Measurements from ENCODE around the gene ACYP2.

The ACYP2 gene

DNA sequence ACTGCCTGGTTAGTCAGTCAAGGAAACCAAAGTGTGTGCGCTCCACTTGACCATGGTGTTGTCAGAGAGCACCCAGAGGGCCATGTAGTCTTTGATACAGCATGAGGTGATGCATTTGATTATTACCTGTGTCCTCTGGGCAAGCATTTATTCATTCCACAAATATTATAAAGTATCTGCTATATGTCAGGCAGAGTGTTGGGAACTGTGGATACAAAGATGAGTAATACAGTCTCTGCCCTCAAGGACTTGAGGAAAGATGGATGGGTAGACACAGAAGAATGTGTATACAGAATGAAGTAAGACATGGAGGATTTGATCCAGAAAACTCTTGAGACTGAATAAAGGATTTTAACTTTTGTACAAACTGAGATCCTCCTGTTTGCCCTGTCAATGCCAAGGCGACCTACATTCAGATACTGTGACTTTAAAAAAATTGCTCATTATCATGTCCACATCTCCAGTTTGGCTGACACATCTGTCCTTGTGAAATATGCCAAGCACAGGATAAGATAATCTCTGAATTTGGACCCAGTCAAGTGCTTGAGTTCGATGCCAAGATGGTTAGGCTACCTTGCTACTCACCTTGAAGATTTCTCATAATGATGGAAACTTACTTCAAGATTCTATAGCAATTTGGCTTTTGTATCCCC, 50.8 kb downstream of the ACYP2 start:
- Histone ChIP-seq H3K9ac (ENCODE audit: low read length) (no peak overlapping the region), H3K36me3 (ENCODE audit: insufficient read depth, low read length) (no peaks in the 10 kb centered on the region), H3K4me1 (ENCODE audit: insufficient read depth, low read length) (peaks cover 6% of the 10 kb centered on the region), H3K9me3 (ENCODE audit: low read length) (no peaks in the 10 kb centered on the region), H3K4me3 (ENCODE audit: low read depth in 1 of 2, low read length in 2 of 2) (no peak overlapping the region), H3K27ac (ENCODE audit: low read depth, low read length) (no peak overlapping the region), H3K27me3 (ENCODE audit: control insufficient read depth in 1 of 2, insufficient read depth in 2 of 2, low read length in 2 of 2) (no peaks in the 10 kb centered on the region)

DNA sequence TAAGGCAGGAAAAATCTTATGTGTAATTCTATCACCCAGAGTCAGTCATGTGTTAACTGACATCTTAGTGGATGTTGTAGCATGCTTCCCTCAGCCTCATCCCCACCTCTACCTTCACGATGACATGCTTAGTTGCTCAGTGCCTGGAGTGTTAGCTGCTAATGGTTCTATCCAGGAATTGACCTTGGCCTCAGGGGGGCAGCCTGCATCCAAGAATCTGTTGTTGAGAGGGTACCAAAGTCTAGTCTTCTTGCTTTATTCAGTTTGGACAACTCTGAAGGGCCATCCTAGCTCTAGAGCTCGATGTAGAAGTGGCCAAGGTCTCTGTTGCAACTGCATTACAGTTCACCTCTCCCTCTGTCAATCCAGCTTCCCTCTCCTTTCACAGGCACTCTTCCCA, 61.2 kb downstream of the ACYP2 start:
- H3K9ac ChIP-seq (ENCODE audit: low read length), result no peak overlapping the region
- H3K4me1 ChIP-seq (ENCODE audit: insufficient read depth, low read length), result no peaks in the 10 kb centered on the region
- H3K9me3 ChIP-seq (ENCODE audit: low read length), result no peaks in the 10 kb centered on the region
- H3K27ac ChIP-seq (ENCODE audit: low read depth, low read length), result no peak overlapping the region
- H3K27me3 ChIP-seq (ENCODE audit: control insufficient read depth in 1 of 2, insufficient read depth in 2 of 2, low read length in 2 of 2), result no peaks in the 10 kb centered on the region
- H3K36me3 ChIP-seq (ENCODE audit: insufficient read depth, low read length), result no peaks in the 10 kb centered on the region
- no peak overlapping the region for H3K4me3 ChIP-seq (ENCODE audit: low read depth in 1 of 2, low read length in 2 of 2)

DNA sequence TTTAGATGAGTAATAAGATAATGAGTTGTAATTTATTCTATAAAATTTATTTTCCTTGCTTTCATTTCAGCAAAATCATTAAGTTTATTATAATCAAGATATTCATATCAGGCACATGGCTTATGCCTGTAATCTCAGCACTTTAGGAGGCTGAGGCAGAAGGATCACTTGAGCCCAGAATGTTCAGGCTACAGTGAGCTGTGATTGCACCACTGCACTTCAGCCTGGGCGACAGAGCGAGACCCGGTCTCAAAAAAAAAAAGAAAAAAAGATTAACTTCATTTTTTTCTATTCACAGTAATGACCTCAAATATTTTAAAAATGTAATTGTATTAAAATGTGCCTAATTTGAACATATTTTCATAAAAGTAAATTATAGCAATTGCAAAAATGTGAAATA, 67.9 kb downstream of the ACYP2 start:
- no peaks in the 10 kb centered on the region for H3K27me3 ChIP-seq (ENCODE audit: control insufficient read depth in 1 of 2, insufficient read depth in 2 of 2, low read length in 2 of 2)
- H3K4me3 ChIP-seq (ENCODE audit: low read depth in 1 of 2, low read length in 2 of 2), result no peak overlapping the region
- H3K36me3 ChIP-seq (ENCODE audit: insufficient read depth, low read length), result no peaks in the 10 kb centered on the region

DNA sequence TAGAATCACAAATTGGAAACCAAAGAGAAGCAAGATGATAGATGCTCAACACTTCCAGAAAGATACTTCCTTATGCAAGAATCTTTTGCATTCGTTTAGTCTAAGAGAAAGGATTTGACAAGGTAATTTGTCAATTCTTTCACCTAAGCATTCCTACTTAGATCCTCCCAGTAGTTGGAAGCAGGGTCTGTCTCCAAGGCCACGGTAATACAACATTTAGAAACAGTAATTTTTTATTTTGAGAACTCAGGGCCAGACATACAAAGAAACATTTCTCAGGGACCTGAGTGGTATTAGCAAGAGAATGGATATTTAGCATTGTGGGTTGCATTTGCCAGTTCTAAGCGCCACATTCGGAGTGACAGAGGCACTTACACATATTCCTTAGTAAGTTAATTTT, 68.6 kb downstream of the ACYP2 start:
- Histone ChIP-seq H3K36me3 (ENCODE audit: insufficient read depth, low read length) (no peaks in the 10 kb centered on the region), H3K9me3 (ENCODE audit: low read length) (no peaks in the 10 kb centered on the region), H3K27ac (ENCODE audit: low read depth, low read length) (no peak overlapping the region), H3K4me1 (ENCODE audit: insufficient read depth, low read length) (no peaks in the 10 kb centered on the region), H3K9ac (ENCODE audit: low read length) (no peak overlapping the region), H3K4me3 (ENCODE audit: low read depth in 1 of 2, low read length in 2 of 2) (no peak overlapping the region), H3K27me3 (ENCODE audit: control insufficient read depth in 1 of 2, insufficient read depth in 2 of 2, low read length in 2 of 2) (no peaks in the 10 kb centered on the region)

More for the DNA sequence above, 67.9 kb downstream of the ACYP2 start:
- Histone ChIP-seq H3K4me1 (ENCODE audit: insufficient read depth, low read length) (no peaks in the 10 kb centered on the region), H3K9ac (ENCODE audit: low read length) (no peak overlapping the region), H3K9me3 (ENCODE audit: low read length) (no peaks in the 10 kb centered on the region), H3K27ac (ENCODE audit: low read depth, low read length) (no peak overlapping the region)

DNA sequence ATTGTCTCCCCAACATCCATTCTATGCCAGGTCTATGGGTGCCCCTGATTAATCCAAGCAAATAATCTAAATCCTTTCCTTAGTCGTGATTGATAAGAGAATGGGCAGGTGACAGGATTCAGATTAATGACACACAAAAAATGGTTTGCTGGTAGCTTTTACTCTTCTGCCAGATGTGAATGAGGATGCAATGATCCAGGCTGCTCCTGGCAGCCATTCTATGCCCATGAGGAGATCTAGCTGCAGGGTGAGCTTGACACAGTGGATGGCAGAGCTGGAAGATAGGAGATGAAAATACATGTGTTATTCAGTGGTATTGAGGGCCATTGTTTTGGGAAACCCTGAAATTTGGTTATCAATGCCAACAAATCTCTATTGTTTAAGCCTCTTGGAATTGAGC, 69.7 kb downstream of the ACYP2 start:
- H3K9ac ChIP-seq (ENCODE audit: low read length), result no peak overlapping the region
- H3K27me3 ChIP-seq (ENCODE audit: control insufficient read depth in 1 of 2, insufficient read depth in 2 of 2, low read length in 2 of 2), result no peaks in the 10 kb centered on the region
- no peaks in the 10 kb centered on the region for H3K9me3 ChIP-seq (ENCODE audit: low read length)
- H3K36me3 ChIP-seq (ENCODE audit: insufficient read depth, low read length), result no peaks in the 10 kb centered on the region
- H3K27ac ChIP-seq (ENCODE audit: low read depth, low read length), result no peak overlapping the region
- H3K4me3 ChIP-seq (ENCODE audit: low read depth in 1 of 2, low read length in 2 of 2), result no peak overlapping the region
- H3K4me1 ChIP-seq (ENCODE audit: insufficient read depth, low read length), result no peaks in the 10 kb centered on the region

DNA sequence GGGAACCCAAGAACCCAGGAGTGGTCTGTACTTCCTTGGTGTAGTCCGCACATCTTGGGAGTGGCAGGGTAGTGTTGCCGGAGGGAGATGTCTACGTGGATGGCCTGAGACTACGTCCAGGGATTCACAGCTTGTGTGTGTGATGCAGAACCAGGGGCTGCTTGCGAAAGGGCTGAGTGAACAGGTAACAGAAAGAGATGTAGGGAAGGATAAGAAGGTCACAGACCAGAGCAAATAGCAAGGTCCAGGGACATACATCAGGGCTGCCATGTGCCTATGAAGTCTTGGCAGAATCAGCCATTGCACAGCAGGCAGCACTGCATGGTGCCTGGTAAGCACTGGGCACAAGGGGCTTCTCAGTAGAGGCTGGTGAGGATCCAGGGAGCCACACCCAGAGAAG, 71.9 kb downstream of the ACYP2 start:
- Histone ChIP-seq H3K27me3 (ENCODE audit: control insufficient read depth in 1 of 2, insufficient read depth in 2 of 2, low read length in 2 of 2) (no peaks in the 10 kb centered on the region), H3K36me3 (ENCODE audit: insufficient read depth, low read length) (no peaks in the 10 kb centered on the region), H3K4me3 (ENCODE audit: low read depth in 1 of 2, low read length in 2 of 2) (no peak overlapping the region), H3K27ac (ENCODE audit: low read depth, low read length) (no peak overlapping the region), H3K9ac (ENCODE audit: low read length) (no peak overlapping the region), H3K4me1 (ENCODE audit: insufficient read depth, low read length) (no peaks in the 10 kb centered on the region), H3K9me3 (ENCODE audit: low read length) (no peaks in the 10 kb centered on the region)

DNA sequence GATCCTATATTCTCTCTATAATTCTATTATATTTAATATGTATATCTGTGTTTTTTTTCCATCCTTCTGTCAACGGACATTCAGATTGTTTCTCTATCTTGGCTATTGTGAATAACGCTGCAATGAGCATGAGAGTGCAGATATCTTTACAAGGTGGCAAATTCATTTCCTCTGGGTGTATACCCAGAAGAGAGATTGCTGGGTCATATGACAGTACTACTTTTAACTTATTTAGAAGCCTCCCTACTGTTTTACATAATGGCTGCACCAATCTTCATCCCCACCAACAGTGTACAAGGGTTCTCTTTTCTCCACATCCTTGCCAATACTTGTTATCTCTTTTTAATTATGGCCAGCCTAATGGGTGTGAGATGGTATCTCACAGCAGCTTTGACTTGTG, 74.1 kb downstream of the ACYP2 start:
- H3K27ac ChIP-seq (ENCODE audit: low read depth, low read length), result no peak overlapping the region
- H3K9ac ChIP-seq (ENCODE audit: low read length), result no peak overlapping the region
- H3K9me3 ChIP-seq (ENCODE audit: low read length), result no peaks in the 10 kb centered on the region
- no peak overlapping the region for H3K4me3 ChIP-seq (ENCODE audit: low read depth in 1 of 2, low read length in 2 of 2)
- no peaks in the 10 kb centered on the region for H3K4me1 ChIP-seq (ENCODE audit: insufficient read depth, low read length)
- no peaks in the 10 kb centered on the region for H3K36me3 ChIP-seq (ENCODE audit: insufficient read depth, low read length)
- H3K27me3 ChIP-seq (ENCODE audit: control insufficient read depth in 1 of 2, insufficient read depth in 2 of 2, low read length in 2 of 2), result no peaks in the 10 kb centered on the region

DNA sequence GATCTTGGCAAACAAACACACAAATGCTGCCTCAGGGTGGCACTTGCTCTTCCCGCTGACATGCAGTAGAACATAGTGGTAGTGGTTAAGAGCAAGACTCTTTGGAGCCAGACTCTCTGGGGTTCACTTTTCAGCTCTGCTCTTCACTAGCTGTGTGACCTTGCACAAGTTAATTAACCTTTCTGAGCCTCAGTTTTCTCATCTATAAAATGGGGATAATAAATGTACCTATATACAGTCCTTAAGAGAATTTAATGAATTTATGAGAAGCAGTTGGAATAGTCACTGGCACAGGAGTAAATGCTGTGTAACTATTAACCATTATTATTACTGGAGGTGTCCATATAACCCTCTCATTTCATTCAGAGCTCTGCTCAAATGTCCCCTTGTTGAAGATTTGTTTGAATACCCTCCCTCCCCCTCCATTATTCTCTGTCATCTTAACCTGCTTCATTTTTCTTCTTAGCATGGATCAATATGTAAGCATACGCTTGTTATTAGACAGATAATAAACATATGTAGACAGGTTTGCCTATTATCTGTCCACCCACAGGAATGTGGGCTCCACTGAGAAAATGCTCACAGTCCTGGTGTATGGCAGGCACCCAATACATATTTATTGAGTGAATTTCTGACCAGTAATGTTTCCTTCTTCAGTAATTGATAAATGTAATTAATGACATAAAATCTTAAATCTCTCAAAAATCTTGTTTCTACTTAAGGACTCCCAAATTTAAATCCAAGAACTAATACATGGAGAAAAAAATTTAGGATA, 76.1 kb downstream of the ACYP2 start:
- no peak overlapping the region for H3K4me3 ChIP-seq (ENCODE audit: low read depth in 1 of 2, low read length in 2 of 2)
- H3K36me3 ChIP-seq (ENCODE audit: insufficient read depth, low read length), result no peaks in the 10 kb centered on the region
- no peaks in the 10 kb centered on the region for H3K27me3 ChIP-seq (ENCODE audit: control insufficient read depth in 1 of 2, insufficient read depth in 2 of 2, low read length in 2 of 2)
- H3K9me3 ChIP-seq (ENCODE audit: low read length), result no peaks in the 10 kb centered on the region
- no peaks in the 10 kb centered on the region for H3K4me1 ChIP-seq (ENCODE audit: insufficient read depth, low read length)
- no peak overlapping the region for H3K9ac ChIP-seq (ENCODE audit: low read length)
- H3K27ac ChIP-seq (ENCODE audit: low read depth, low read length), result no peak overlapping the region

DNA sequence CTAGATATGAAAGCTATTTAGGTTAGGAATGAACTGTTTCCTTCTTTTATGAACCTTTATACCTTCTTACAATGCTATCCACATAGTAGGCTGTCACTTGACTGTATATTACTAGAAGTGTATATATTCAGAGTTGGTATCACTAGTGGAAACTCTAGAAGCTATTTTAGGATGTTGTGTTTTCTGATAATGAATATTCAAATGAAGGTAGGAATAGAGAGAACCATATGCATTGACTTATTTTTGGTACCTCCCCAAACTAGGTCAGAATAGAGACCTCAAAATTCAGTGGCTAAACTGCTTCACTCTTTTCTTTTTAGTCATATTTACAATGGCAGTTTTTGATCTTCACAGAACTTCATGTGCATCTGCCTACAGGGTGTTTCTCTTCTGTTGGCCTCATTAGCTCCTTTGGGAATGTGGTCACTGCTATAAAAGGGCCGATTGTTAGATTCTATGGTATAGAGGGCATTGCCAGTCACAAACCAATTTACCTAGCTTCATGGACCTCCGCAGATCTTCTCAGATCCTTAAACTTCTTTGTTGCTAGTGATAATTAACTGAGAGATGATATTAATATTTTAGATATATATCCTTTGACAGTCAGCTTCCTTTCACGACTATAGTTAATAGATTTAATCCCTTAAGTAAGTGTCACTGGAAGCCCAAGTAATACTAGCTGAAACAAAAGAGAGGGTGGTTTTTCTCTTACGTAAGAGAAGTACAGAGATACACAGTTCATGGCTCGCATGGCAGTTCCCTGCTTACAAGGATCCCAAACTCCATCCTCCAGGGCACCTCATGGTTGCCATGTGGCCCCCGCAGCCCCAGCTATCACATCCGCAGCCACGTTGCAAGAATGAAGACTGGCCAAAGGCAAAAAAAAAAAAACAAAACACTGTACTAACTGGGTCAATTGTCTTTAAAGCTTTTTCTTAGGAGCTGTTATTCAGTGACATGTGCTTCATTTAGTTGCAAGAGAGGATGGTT, 79.6 kb downstream of the ACYP2 start:
- Histone ChIP-seq H3K4me3 (ENCODE audit: low read depth in 1 of 2, low read length in 2 of 2) (no peak overlapping the region), H3K4me1 (ENCODE audit: insufficient read depth, low read length) (no peaks in the 10 kb centered on the region), H3K27me3 (ENCODE audit: control insufficient read depth in 1 of 2, insufficient read depth in 2 of 2, low read length in 2 of 2) (no peaks in the 10 kb centered on the region), H3K27ac (ENCODE audit: low read depth, low read length) (no peak overlapping the region), H3K9ac (ENCODE audit: low read length) (no peak overlapping the region), H3K36me3 (ENCODE audit: insufficient read depth, low read length) (no peaks in the 10 kb centered on the region), H3K9me3 (ENCODE audit: low read length) (no peaks in the 10 kb centered on the region)

DNA sequence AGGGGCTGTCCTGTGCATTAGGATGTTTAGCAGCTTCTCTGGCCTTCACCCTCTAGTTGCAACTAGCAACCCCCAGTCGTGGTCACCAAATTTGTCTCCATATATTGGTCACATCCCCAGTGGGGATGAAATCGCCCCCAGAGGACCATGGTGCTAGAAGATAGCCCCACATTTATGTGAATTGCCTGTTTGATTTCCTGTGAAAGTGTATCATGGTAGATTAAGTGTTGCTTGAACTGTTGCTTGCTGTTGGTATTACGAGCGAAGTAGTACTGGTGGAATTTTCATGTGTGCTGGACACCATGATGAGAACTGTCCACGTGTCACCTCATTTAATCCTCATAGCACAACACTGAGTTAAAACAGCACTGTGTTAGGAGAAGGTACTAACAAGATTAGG, 81.2 kb downstream of the ACYP2 start:
- H3K36me3 ChIP-seq (ENCODE audit: insufficient read depth, low read length), result no peaks in the 10 kb centered on the region
- H3K9me3 ChIP-seq (ENCODE audit: low read length), result no peaks in the 10 kb centered on the region
- no peaks in the 10 kb centered on the region for H3K4me1 ChIP-seq (ENCODE audit: insufficient read depth, low read length)
- no peak overlapping the region for H3K9ac ChIP-seq (ENCODE audit: low read length)
- no peaks in the 10 kb centered on the region for H3K27me3 ChIP-seq (ENCODE audit: control insufficient read depth in 1 of 2, insufficient read depth in 2 of 2, low read length in 2 of 2)
- no peak overlapping the region for H3K27ac ChIP-seq (ENCODE audit: low read depth, low read length)
- H3K4me3 ChIP-seq (ENCODE audit: low read depth in 1 of 2, low read length in 2 of 2), result no peak overlapping the region

DNA sequence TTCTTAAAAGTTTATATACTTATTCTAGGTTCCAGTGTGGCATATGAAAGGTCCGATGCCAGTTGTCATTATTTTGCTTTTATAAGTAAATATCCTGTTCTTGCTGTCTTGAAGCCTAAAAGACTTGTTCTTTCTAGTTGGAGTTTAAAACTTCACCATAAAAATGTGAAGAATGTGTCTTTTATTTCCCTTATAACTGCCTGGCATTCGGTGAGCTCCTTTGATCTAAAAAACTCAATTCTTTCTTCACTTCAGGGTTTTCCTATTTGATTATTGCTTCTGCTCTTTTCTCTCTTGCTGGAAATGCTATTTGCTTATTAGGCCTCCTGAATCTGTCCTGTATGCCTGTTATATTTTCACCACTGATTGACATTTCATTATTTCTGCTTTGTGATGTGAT, 89.1 kb downstream of the ACYP2 start:
- Histone ChIP-seq H3K27me3 (ENCODE audit: control insufficient read depth in 1 of 2, insufficient read depth in 2 of 2, low read length in 2 of 2) (no peaks in the 10 kb centered on the region), H3K9ac (ENCODE audit: low read length) (no peak overlapping the region), H3K9me3 (ENCODE audit: low read length) (no peaks in the 10 kb centered on the region), H3K4me3 (ENCODE audit: low read depth in 1 of 2, low read length in 2 of 2) (no peak overlapping the region), H3K4me1 (ENCODE audit: insufficient read depth, low read length) (no peaks in the 10 kb centered on the region), H3K27ac (ENCODE audit: low read depth, low read length) (no peak overlapping the region), H3K36me3 (ENCODE audit: insufficient read depth, low read length) (no peaks in the 10 kb centered on the region)

Data from muscle layer of colon (tissue), 2 donors.